ENCODE data around the gene PLEKHG3. TPM values are rescaled to one million over a fixed set of nuclear protein-coding genes. Genes with fewer than 3 reads are reported as not detected.

The PLEKHG3 gene
- total RNA-seq, 1 donor from 2014 or later: 10.1 TPM

DNA sequence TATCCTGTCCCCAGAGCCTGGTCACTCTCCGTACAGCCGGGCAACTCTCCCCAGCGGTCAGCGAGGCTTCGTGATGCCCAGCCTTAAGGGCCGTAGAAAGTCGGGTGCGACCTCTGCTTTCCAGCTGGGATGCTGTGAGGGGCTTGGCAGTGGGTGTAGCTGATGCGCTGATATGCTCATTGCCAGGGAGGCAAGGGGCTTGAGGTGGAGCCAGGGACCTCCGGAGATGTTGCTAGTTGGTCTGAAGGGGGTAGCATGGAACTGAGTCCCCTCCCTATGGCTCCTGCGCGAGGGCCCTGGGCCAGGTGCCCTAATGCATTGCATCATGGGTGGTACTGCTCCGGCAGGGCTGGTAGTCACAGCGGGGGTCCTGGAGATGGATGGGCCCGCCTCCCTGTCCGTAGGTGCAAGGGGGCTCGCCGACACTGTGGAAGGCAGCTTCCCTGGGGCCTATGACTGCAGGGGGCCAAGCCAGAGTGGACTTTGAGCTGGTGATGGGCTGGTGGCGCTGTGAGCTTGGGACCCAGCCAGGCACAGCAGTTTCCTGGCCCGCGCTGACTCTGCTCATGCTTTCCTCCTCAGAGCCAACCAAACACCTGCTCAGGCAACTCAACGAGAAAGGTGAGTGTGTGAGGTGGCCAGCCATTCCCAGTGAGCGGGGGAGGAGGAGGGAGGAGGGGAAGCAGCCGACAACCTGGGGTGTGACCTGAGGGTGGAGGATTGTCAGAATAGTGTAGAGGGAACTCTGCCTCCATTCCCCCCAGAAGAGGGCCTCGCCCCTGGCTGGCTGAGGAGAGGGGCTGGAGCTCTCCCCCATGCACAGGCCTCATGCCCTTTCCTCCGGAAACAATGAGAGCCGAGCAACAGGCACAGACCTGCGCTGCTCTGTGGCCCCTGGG is 32.3 kb downstream of the PLEKHG3 start:
- H3K4me1 Mint-ChIP-seq (ENCODE audit: low read depth, unreplicated experiment): peaks cover 6% of the 10 kb centered on the region
- H3K36me3 Mint-ChIP-seq (ENCODE audit: unreplicated experiment): no peaks in the 10 kb centered on the region
- H3K9me3 Mint-ChIP-seq (ENCODE audit: unreplicated experiment): peaks cover 12% of the 10 kb centered on the region
- no peak overlapping the region for H3K4me3 Mint-ChIP-seq (ENCODE audit: unreplicated experiment)
- DNase-seq: no peak
- TF ChIP-seq, protein P1, sequence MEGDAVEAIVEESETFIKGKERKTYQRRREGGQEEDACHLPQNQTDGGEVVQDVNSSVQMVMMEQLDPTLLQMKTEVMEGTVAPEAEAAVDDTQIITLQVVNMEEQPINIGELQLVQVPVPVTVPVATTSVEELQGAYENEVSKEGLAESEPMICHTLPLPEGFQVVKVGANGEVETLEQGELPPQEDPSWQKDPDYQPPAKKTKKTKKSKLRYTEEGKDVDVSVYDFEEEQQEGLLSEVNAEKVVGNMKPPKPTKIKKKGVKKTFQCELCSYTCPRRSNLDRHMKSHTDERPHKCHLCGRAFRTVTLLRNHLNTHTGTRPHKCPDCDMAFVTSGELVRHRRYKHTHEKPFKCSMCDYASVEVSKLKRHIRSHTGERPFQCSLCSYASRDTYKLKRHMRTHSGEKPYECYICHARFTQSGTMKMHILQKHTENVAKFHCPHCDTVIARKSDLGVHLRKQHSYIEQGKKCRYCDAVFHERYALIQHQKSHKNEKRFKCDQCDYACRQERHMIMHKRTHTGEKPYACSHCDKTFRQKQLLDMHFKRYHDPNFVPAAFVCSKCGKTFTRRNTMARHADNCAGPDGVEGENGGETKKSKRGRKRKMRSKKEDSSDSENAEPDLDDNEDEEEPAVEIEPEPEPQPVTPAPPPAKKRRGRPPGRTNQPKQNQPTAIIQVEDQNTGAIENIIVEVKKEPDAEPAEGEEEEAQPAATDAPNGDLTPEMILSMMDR (IDR thresholded peaks at IDR 0.05; ENCODE audit: partially characterized antibody, unreplicated experiment): no peak
- no peaks in the 10 kb centered on the region for H3K27me3 Mint-ChIP-seq (ENCODE audit: unreplicated experiment)
- no peak overlapping the region for H3K27ac Mint-ChIP-seq (ENCODE audit: unreplicated experiment)

DNA sequence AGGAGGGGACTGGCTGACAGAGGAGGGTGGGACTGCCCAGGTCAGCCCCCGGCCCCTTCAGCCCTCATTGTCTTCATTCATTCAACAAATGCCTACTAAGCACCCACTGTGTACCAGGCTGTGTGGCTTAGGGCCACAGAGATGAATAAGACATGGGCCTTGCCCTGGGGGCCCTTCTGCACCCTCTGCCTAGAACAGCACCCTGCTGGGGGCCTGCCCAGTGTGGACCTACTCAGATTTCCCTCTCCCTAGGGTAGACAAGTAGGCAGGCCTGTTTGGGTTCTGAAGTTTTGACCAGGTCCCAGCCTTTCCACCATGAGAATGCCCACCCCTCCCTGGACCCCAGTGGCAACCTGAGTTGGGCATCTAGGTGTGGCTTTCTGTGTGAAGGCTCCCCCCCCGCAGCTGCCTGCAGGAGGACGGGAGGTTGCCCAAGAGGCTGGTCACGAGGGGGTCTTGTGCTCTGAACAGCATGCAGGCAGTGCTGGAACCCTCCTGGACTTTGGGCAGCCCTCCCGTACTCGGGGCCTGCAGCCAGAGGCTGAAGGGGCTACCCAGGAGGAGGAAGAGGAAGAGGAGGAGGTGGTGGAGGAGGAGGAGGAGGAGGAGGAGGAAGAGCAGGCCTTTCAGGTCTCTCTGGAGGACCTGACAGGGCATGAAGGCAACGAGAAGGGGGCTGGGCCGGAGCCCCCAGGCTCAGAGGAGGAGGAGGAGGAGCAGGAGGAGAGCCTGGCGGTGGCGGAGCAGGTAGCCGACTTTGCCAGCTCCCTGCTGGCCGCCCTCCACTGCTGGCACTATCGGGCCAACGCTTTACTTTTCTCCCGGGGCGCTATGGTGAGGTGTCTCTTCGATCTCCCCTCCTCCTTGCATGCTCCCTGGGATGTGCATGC is 33.4 kb downstream of the PLEKHG3 start:
- Mint-ChIP-seq H3K27me3 (ENCODE audit: unreplicated experiment) (no peaks in the 10 kb centered on the region), H3K9me3 (ENCODE audit: unreplicated experiment) (peaks cover 14% of the 10 kb centered on the region), H3K36me3 (ENCODE audit: unreplicated experiment) (no peaks in the 10 kb centered on the region), H3K4me1 (ENCODE audit: low read depth, unreplicated experiment) (peaks cover 6% of the 10 kb centered on the region), H3K27ac (ENCODE audit: unreplicated experiment) (no peak overlapping the region), H3K4me3 (ENCODE audit: unreplicated experiment) (no peak overlapping the region)
- DNase-seq: no peak
- TF ChIP-seq, protein P1 (IDR thresholded peaks at IDR 0.05; ENCODE audit: partially characterized antibody, unreplicated experiment): no peak

DNA sequence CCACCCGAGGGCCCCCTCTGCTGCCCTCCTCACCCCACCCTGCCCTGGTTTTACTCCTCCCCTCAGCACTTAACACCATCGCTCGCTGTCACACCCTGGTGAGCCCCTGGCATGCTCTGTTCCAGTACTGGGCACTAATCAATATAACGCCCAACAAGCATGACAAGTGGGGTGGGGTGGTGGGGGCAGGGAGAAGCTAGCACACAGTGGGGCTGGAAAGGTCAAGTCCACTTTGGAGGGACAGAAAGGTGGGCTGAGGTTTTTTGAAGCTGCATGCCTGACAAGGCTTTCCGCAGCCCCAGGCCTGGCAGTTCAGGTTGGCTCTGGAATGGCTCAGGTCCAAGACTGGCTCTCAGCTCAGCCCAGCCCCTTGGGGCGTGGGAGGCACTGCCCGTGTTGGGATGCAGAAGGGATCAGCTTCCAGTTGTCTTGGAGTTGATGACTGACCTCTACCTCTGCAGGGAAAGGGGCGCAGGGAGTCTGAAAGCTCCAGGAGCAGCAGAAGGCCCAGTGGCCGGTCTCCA is 34.1 kb downstream of the PLEKHG3 start:
- H3K4me1 Mint-ChIP-seq (ENCODE audit: low read depth, unreplicated experiment): peaks cover 6% of the 10 kb centered on the region
- TF ChIP-seq, protein P1 (IDR thresholded peaks at IDR 0.05; ENCODE audit: partially characterized antibody, unreplicated experiment): no peak
- no peak for DNase-seq
- peaks cover 14% of the 10 kb centered on the region for H3K9me3 Mint-ChIP-seq (ENCODE audit: unreplicated experiment)
- H3K27ac Mint-ChIP-seq (ENCODE audit: unreplicated experiment): no peak overlapping the region
- H3K4me3 Mint-ChIP-seq (ENCODE audit: unreplicated experiment): no peak overlapping the region
- H3K36me3 Mint-ChIP-seq (ENCODE audit: unreplicated experiment): no peaks in the 10 kb centered on the region
- H3K27me3 Mint-ChIP-seq (ENCODE audit: unreplicated experiment): no peaks in the 10 kb centered on the region

DNA sequence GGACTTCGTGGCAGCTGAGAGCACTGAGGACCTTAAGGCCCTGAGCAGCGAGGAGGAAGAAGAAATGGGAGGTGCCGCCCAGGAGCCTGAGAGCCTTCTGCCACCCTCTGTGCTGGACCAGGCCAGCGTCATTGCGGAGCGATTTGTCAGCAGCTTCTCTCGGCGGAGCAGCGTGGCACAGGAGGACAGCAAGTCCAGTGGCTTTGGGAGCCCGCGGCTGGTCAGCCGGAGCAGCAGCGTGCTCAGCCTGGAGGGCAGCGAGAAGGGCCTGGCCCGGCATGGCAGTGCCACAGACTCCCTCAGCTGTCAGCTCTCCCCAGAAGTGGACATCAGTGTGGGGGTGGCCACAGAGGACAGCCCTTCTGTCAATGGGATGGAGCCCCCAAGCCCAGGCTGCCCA is 37.0 kb downstream of the PLEKHG3 start:
- no peak for DNase-seq
- H3K36me3 Mint-ChIP-seq (ENCODE audit: unreplicated experiment): peaks cover 4% of the 10 kb centered on the region
- H3K9me3 Mint-ChIP-seq (ENCODE audit: unreplicated experiment): peaks cover 10% of the 10 kb centered on the region
- no peak overlapping the region for H3K4me3 Mint-ChIP-seq (ENCODE audit: unreplicated experiment)
- H3K27ac Mint-ChIP-seq (ENCODE audit: unreplicated experiment): no peak overlapping the region
- H3K27me3 Mint-ChIP-seq (ENCODE audit: unreplicated experiment): no peaks in the 10 kb centered on the region
- TF ChIP-seq, protein P1 (IDR thresholded peaks at IDR 0.05; ENCODE audit: partially characterized antibody, unreplicated experiment): no peak
- peaks cover 4% of the 10 kb centered on the region for H3K4me1 Mint-ChIP-seq (ENCODE audit: low read depth, unreplicated experiment)
